Type B pancreatic cell (in vitro differentiated cells): ENCODE measurements around the gene SCAI. TPM values are rescaled to one million over a fixed set of nuclear protein-coding genes. Genes with fewer than 3 reads are reported as not detected.
"Not testable (repeated sequence)": the region's sequence is repeated elsewhere in the genome, so short reads cannot be mapped to it uniquely, and the experiment has no call there.

Experiments
- DNase-seq: peaks from one replicate; pipeline ENCODE4 v3.0.0; 2021; ENCODE audit warnings: mixed read lengths; ENCODE audit not compliant: unreplicated experiment; ENCODE audit errors: extremely low spot score
- H3K27ac Mint-ChIP-seq: 2 replicates; pipeline ENCODE4 v1.8.0; 2021; ENCODE audit warnings: mild to moderate bottlenecking, mixed read lengths
- H3K27me3 Mint-ChIP-seq: 2 replicates; pipeline ENCODE4 v1.8.0; 2021; ENCODE audit warnings: mixed read lengths
- H3K36me3 Mint-ChIP-seq: 2 replicates; pipeline ENCODE4 v1.8.0; 2021; ENCODE audit warnings: mixed read lengths
- H3K4me1 Mint-ChIP-seq: one replicate; pipeline ENCODE4 v1.8.0; 2021; ENCODE audit warnings: mixed read lengths; ENCODE audit not compliant: unreplicated experiment
- H3K4me3 Mint-ChIP-seq: 2 replicates; pipeline ENCODE4 v1.8.0; 2021; ENCODE audit warnings: mild to moderate bottlenecking, mixed read lengths
- H3K9me3 Mint-ChIP-seq: 2 replicates; pipeline ENCODE4 v1.8.0; 2021; ENCODE audit warnings: mixed read lengths
- total RNA-seq: library from RNA; stranded (reverse); gene quantifications from 2 replicates; pipeline ENCODE4 v1.2.1, GENCODE V29; 2021; ENCODE audit warnings: low replicate concordance
- TF ChIP-seq, protein P1 (sequence below): fragments of 200-600 bp; sonication (generic); conservative IDR thresholded peaks from 2 replicates; pipeline ENCODE4 v1.5.0; 2021; ENCODE audit warnings: antibody characterized with exemption, mild to moderate bottlenecking

Gene SCAI
- total RNA-seq, 1 donor from 2014 or later, result 12.8 TPM

- no peak overlapping the region for H3K4me3 Mint-ChIP-seq
- peaks cover 18% of the 10 kb centered on the region for H3K36me3 Mint-ChIP-seq
- peaks cover 5% of the 10 kb centered on the region for H3K9me3 Mint-ChIP-seq
- no peak overlapping the region for H3K27ac Mint-ChIP-seq
- no peak for DNase-seq
- no peaks in the 10 kb centered on the region for H3K27me3 Mint-ChIP-seq
- TF ChIP-seq, protein P1, sequence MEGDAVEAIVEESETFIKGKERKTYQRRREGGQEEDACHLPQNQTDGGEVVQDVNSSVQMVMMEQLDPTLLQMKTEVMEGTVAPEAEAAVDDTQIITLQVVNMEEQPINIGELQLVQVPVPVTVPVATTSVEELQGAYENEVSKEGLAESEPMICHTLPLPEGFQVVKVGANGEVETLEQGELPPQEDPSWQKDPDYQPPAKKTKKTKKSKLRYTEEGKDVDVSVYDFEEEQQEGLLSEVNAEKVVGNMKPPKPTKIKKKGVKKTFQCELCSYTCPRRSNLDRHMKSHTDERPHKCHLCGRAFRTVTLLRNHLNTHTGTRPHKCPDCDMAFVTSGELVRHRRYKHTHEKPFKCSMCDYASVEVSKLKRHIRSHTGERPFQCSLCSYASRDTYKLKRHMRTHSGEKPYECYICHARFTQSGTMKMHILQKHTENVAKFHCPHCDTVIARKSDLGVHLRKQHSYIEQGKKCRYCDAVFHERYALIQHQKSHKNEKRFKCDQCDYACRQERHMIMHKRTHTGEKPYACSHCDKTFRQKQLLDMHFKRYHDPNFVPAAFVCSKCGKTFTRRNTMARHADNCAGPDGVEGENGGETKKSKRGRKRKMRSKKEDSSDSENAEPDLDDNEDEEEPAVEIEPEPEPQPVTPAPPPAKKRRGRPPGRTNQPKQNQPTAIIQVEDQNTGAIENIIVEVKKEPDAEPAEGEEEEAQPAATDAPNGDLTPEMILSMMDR, result no peak
- peaks cover 21% of the 10 kb centered on the region for H3K4me1 Mint-ChIP-seq
Observed at GRCh38 chr9:125172031-125172755, 28.9 kb upstream of the SCAI start.

DNA sequence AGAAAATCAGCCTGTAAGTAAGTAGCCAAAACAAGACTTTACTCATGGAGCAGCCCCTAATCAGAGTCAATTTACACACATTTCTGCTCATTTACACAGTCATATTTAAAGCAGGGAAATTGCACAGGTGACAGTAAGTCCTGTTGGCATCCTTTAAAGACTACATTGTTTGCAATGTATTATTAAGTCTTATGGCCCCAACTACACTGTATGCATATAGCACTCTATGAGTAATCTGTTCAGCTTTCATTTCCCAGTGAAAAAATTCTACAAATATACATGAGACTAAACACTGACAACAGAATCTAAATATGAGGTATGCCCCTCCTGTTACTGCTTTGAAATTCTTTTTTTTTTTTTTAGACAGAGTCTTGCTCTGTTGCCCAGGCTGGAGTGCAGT, 26.6 kb upstream of the SCAI start:
- peaks cover 19% of the 10 kb centered on the region for H3K36me3 Mint-ChIP-seq
- H3K27ac Mint-ChIP-seq, result no peak overlapping the region
- H3K27me3 Mint-ChIP-seq, result no peaks in the 10 kb centered on the region
- H3K4me3 Mint-ChIP-seq, result no peak overlapping the region
- TF ChIP-seq, protein P1, result no peak
- no peak for DNase-seq
- H3K4me1 Mint-ChIP-seq, result peaks cover 10% of the 10 kb centered on the region
- H3K9me3 Mint-ChIP-seq, result no peaks in the 10 kb centered on the region

- no peak overlapping the region for H3K4me3 Mint-ChIP-seq
- no peak for DNase-seq
- TF ChIP-seq, protein P1, result no peak
- H3K36me3 Mint-ChIP-seq, result peaks cover 11% of the 10 kb centered on the region
- no peaks in the 10 kb centered on the region for H3K27me3 Mint-ChIP-seq
- no peak overlapping the region for H3K27ac Mint-ChIP-seq
- no peaks in the 10 kb centered on the region for H3K4me1 Mint-ChIP-seq
- H3K9me3 Mint-ChIP-seq, result no peaks in the 10 kb centered on the region
Observed at GRCh38 chr9:125166762-125167161, 23.4 kb upstream of the SCAI start.

DNA sequence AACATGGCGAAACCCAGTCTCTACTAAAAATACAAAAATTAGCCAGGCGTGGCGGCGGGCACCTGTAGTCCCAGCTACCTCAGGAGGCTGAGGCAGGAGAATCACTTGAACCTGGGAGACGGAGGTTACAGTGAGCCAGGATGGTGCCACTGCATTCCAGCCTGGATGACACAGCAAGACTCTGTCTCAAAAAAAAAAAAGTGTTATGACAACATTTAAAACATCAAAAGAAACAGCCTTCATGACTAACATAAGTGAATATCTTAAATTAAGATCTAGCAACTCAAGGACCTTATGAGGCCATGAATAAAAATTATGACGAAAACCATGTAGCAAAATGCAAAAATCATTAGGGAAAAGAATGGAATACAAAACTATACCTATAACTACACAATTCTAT, 19.6 kb upstream of the SCAI start:
- H3K9me3 Mint-ChIP-seq, H3K27me3 Mint-ChIP-seq, H3K4me1 Mint-ChIP-seq, H3K27ac Mint-ChIP-seq, H3K4me3 Mint-ChIP-seq, H3K36me3 Mint-ChIP-seq, DNase-seq: not testable (repeated sequence)

GRCh38 chr9:125161284-125161918, 18.1 kb upstream of the SCAI start:
- TF ChIP-seq, protein P1, result no peak
- no peak for DNase-seq
- Mint-ChIP-seq H3K9me3 (no peaks in the 10 kb centered on the region), H3K27me3 (no peaks in the 10 kb centered on the region), H3K36me3 (peaks cover 8% of the 10 kb centered on the region), H3K4me1 (peaks cover 4% of the 10 kb centered on the region), H3K4me3 (no peak overlapping the region), H3K27ac (no peak overlapping the region)

- H3K4me1 Mint-ChIP-seq, result peaks cover 4% of the 10 kb centered on the region
Observed at GRCh38 chr9:125160750-125161149, 17.4 kb upstream of the SCAI start.

More at GRCh38 chr9:125160750-125161149, 17.4 kb upstream of the SCAI start:
- H3K36me3 Mint-ChIP-seq, result peaks cover 8% of the 10 kb centered on the region
- no peaks in the 10 kb centered on the region for H3K9me3 Mint-ChIP-seq
- H3K27me3 Mint-ChIP-seq, result no peaks in the 10 kb centered on the region
- no peak overlapping the region for H3K27ac Mint-ChIP-seq
- TF ChIP-seq, protein P1, result no peak
- H3K4me3 Mint-ChIP-seq, result no peak overlapping the region
- DNase-seq, result no peak
